Mesothelial cell of epicardium (in vitro differentiated cells): ENCODE measurements around the gene CRYBG3. TPM values are rescaled to one million over a fixed set of nuclear protein-coding genes. Genes with fewer than 3 reads are reported as not detected.

ENCODE experiments used
- DNase-seq, 2 experiments: peaks; one replicate each; pipeline ENCODE4 v3.0.0; 2021; ENCODE audit warnings: low spot score in 2 of 2; ENCODE audit not compliant: unreplicated experiment in 2 of 2
- H3K27ac Mint-ChIP-seq: 2 replicates; pipeline ENCODE4 v1.8.0; 2021; ENCODE audit warnings: mixed read lengths
- H3K27me3 Mint-ChIP-seq: 2 replicates; pipeline ENCODE4 v1.8.0; 2021; ENCODE audit warnings: low read depth, mixed read lengths
- H3K36me3 Mint-ChIP-seq: 2 replicates; pipeline ENCODE4 v1.8.0; 2021; ENCODE audit warnings: mixed read lengths
- H3K4me1 Mint-ChIP-seq: 2 replicates; pipeline ENCODE4 v1.8.0; 2021; ENCODE audit warnings: mixed read lengths
- H3K4me3 Mint-ChIP-seq: 2 replicates; pipeline ENCODE4 v1.8.0; 2021; ENCODE audit warnings: mild to moderate bottlenecking, moderate library complexity, mixed read lengths
- H3K9me3 Mint-ChIP-seq: 2 replicates; pipeline ENCODE4 v1.8.0; 2021; ENCODE audit warnings: mixed read lengths
- total RNA-seq: library from RNA; stranded (reverse); gene quantifications from 3 replicates; pipeline ENCODE4 v1.2.1, GENCODE V29; 2021
- TF ChIP-seq, protein P1 (sequence below): fragments of 200-600 bp; sonication (generic); IDR thresholded peaks from one replicate; pipeline ENCODE4 v1.5.0; 2021; ENCODE audit warnings: antibody characterized with exemption; ENCODE audit not compliant: unreplicated experiment

The CRYBG3 gene
- total RNA-seq, 1 donor from 2014 or later: 6.8 TPM

DNA sequence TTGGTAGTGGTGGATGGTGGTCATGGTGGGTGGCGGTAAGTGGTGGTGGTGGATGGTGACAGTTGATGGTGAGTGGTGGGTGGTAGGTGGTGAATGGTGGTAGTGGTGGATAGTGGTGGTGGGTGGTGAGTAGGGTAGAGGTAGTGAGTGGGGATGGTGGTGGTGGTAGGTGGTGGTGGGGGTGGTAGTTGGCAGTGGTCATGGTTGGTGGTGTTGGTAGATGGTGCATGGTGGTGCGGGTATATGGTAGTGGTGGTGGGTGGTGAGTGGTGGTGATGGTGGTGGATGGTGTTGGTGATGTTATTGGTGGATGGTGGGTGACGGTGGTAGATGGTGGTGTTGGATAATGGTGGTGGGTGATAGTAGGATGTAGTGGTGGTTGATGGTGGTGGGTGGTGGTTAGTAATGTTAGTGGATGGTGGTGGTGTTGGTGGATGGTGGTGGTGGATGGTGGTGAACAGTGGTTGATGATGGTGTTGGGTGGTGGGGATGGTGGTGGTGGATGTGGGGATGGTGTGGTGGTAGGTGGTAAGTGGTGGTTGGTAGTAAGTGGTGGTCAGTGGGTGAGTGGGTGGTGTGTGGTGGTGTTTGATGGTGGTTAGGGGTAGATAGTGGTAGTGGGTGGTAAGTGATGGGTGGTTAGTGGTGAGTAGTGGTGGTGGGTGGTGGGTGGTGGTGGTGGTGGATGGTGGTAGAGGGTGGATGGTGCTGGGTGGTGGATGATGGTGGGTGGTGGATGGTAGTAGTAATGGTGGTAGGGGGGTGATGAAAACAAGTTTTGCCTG is 167.2 kb downstream of the CRYBG3 start:
- H3K27me3 Mint-ChIP-seq: peaks cover 16% of the 10 kb centered on the region
- no peak overlapping the region for H3K4me3 Mint-ChIP-seq
- no peaks in the 10 kb centered on the region for H3K36me3 Mint-ChIP-seq
- TF ChIP-seq, protein P1, sequence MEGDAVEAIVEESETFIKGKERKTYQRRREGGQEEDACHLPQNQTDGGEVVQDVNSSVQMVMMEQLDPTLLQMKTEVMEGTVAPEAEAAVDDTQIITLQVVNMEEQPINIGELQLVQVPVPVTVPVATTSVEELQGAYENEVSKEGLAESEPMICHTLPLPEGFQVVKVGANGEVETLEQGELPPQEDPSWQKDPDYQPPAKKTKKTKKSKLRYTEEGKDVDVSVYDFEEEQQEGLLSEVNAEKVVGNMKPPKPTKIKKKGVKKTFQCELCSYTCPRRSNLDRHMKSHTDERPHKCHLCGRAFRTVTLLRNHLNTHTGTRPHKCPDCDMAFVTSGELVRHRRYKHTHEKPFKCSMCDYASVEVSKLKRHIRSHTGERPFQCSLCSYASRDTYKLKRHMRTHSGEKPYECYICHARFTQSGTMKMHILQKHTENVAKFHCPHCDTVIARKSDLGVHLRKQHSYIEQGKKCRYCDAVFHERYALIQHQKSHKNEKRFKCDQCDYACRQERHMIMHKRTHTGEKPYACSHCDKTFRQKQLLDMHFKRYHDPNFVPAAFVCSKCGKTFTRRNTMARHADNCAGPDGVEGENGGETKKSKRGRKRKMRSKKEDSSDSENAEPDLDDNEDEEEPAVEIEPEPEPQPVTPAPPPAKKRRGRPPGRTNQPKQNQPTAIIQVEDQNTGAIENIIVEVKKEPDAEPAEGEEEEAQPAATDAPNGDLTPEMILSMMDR: no peak
- no peak overlapping the region for H3K27ac Mint-ChIP-seq
- no peaks in the 10 kb centered on the region for H3K4me1 Mint-ChIP-seq
- H3K9me3 Mint-ChIP-seq: no peaks in the 10 kb centered on the region
- DNase-seq: no peak

DNA sequence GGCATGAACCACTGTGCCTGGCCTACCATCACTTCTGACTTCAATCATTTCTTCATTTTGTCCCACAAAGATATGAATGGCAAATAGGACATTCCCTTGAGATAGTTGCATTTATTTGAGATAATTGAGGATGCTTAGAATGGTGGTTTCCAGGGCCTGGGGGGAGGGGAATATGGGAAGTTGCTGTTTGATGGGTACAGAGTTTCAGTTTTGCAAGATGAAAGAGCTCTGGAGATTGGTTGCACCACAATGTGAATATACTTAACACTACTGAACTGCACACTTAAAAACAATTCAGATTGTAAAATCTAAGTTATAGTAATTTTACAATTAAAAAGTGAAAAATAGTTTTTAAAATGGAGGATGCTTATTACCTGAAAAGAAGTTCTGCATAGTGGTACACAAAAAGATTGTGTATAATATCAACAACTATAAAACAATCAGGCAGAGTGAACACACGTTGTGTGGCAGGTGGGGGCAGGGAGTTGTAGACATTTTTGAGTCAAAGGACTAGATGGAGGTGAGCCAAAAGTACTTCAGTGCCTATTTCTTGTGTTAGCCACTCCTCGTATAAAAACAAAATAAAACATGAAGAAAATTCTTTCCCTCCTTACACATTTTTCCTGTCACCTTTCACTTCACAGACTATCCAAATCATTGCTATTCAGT is 168.9 kb downstream of the CRYBG3 start:
- Mint-ChIP-seq H3K4me1 (no peaks in the 10 kb centered on the region), H3K27me3 (peaks cover 21% of the 10 kb centered on the region), H3K4me3 (no peak overlapping the region), H3K27ac (no peak overlapping the region), H3K36me3 (no peaks in the 10 kb centered on the region), H3K9me3 (no peaks in the 10 kb centered on the region)
- no peak for DNase-seq
- TF ChIP-seq, protein P1: no peak

DNA sequence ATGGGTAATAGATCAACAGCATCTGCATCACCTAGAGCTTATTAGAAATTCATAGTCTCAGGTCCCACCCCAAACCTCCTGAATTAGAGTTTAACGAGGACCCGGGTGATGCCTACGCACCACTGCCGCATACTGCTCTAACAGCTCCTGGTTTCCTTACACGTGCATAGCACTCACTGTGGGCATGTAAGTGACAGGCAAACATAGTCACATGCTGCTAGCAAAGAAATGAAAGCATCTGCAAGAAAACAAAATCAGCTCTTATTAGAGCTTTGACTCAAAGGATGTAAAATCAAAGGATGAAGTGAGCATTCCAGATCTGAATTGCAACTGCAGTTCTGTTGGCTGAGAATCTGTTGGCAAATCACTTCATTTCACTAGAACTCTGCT is 169.5 kb downstream of the CRYBG3 start:
- DNase-seq: no peak
- H3K4me1 Mint-ChIP-seq: no peaks in the 10 kb centered on the region
- H3K4me3 Mint-ChIP-seq: no peak overlapping the region
- TF ChIP-seq, protein P1: no peak
- H3K27me3 Mint-ChIP-seq: peaks cover 21% of the 10 kb centered on the region
- H3K27ac Mint-ChIP-seq: no peak overlapping the region
- H3K36me3 Mint-ChIP-seq: no peaks in the 10 kb centered on the region
- H3K9me3 Mint-ChIP-seq: no peaks in the 10 kb centered on the region

DNA sequence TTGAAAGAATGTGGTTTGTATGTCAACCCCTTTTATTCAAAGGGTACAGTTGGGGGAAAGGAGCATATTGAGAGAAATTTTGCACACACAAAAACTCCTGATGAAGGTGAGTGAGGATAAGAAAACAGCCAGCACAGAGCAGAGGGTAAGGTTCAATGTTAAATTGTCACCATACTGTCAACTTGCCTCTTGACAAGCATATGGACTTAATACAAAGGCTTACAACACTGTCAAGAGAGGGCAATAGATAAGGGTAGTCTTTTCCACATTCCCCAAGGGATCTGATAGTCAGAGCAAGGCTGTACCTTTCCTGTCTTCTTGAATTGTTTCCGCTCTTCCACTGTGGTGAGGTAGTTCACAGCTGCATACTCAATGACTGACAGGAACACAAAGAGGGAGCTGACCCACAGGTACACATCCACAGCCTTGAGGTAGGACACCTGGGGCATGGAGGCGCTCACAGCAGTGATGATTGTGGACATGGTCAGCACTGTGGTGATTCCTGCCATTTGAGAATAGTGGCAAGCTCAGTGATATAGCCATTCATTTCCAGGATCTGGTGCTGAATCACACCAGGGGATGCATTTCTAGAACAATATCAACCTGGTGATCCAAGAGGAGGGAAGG is 170.8 kb downstream of the CRYBG3 start:
- TF ChIP-seq, protein P1: no peak
- H3K4me1 Mint-ChIP-seq: no peaks in the 10 kb centered on the region
- no peak overlapping the region for H3K27ac Mint-ChIP-seq
- H3K27me3 Mint-ChIP-seq: peaks cover 21% of the 10 kb centered on the region
- DNase-seq: no peak
- no peak overlapping the region for H3K4me3 Mint-ChIP-seq
- no peaks in the 10 kb centered on the region for H3K36me3 Mint-ChIP-seq
- H3K9me3 Mint-ChIP-seq: no peaks in the 10 kb centered on the region

DNA sequence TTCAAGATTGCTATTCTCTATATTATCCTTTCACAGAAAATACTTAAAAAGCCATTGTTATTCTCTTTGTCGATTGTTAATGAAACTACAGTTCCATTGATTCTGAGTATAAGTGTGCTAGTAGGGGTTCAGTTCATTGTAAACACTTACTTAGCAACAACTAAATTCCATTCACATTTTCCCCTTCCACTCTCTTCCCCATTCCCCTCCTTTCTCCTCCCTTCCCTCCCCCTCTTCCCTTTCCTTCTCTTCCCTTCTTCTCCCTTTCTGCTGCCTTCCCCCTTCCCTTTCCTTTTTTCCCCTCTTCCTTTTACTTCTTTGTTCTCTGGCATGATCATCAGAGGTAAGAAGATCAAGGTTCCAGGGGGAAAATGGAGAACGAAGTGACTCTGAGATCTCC is 171.7 kb downstream of the CRYBG3 start:
- Mint-ChIP-seq H3K36me3 (no peaks in the 10 kb centered on the region), H3K4me1 (no peaks in the 10 kb centered on the region), H3K27ac (no peak overlapping the region), H3K4me3 (no peak overlapping the region), H3K27me3 (peaks cover 21% of the 10 kb centered on the region), H3K9me3 (no peaks in the 10 kb centered on the region)
- TF ChIP-seq, protein P1: no peak
- no peak for DNase-seq
